ENCODE data around the gene SCARB1.

DNA sequence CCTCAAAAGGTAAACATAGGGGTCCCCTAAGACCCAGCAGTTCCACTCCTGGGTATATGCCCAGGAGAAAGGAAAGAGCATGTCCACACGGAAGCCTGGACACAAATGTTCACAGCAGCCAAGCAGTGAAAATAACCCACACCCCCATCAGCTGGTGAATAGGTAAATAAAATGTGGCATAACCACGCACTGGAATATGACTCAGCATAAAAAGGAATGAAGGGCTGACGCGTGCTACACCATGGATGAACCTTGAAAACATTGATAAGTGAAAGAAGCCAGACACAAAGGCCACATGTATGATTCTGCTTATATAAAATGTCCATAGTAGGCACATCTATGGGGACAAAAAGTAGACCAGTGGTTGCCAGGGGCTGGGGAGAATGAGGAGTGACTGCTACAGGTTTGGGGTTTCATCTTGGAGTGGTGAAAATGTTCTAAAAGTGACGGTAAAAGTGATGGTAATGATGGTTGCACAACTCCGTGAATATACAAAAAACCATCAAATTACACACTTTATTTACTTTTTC is 3.8 kb upstream of the SCARB1 start:
- TF ChIP-seq EZH2 (IDR thresholded peaks at IDR 0.05; ENCODE audit: borderline replicate concordance, low read length): no peak
- TF ChIP-seq, protein P1, sequence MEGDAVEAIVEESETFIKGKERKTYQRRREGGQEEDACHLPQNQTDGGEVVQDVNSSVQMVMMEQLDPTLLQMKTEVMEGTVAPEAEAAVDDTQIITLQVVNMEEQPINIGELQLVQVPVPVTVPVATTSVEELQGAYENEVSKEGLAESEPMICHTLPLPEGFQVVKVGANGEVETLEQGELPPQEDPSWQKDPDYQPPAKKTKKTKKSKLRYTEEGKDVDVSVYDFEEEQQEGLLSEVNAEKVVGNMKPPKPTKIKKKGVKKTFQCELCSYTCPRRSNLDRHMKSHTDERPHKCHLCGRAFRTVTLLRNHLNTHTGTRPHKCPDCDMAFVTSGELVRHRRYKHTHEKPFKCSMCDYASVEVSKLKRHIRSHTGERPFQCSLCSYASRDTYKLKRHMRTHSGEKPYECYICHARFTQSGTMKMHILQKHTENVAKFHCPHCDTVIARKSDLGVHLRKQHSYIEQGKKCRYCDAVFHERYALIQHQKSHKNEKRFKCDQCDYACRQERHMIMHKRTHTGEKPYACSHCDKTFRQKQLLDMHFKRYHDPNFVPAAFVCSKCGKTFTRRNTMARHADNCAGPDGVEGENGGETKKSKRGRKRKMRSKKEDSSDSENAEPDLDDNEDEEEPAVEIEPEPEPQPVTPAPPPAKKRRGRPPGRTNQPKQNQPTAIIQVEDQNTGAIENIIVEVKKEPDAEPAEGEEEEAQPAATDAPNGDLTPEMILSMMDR (IDR thresholded peaks at IDR 0.05; ENCODE audit: low read length): no peak
